Keratinocyte (primary cell): Measurements from ENCODE around the gene SVOPL.

Source experiments
- CTCF ChIP-seq, 3 experiments: IDR thresholded peaks in 1 of 3; conservative IDR thresholded peaks in 1 of 3; optimal IDR thresholded peaks in 1 of 3; 2 replicates in 2 of 3; 3 replicates in 1 of 3; pipeline versions ENCODE3 to v1.5.1; 2011; ENCODE audit warnings: low read length in 3 of 3, mild to moderate bottlenecking in 3 of 3, moderate library complexity in 2 of 3, control low read depth in 1 of 3, inconsistent platforms in 1 of 3; ENCODE audit not compliant: insufficient read depth in 2 of 3; ENCODE audit errors: extremely low read depth in 1 of 3
- EZH2 ChIP-seq: IDR thresholded peaks from one replicate; pipeline ENCODE4 v1.6.1; 2012; ENCODE audit warnings: inconsistent platforms, mild to moderate bottlenecking, low read length, moderate library complexity

GRCh38 chr7:138667535-138668228 lies 33.5 kb downstream of the SVOPL start:
- TF ChIP-seq CTCF (optimal IDR thresholded peaks at IDR 0.05 in 1 of 3, IDR thresholded peaks at IDR 0.05 in 1 of 3, conservative IDR thresholded peaks at IDR 0.05 in 1 of 3; ENCODE audit: extremely low read depth in 1 of 3, insufficient read depth in 2 of 3, low read length in 3 of 3) = no peak
- TF ChIP-seq EZH2 = no peak
